Left hindlimb (tissue), 1 donor: ENCODE results near the gene SNTA1.
"Not testable (repeated sequence)": the region's sequence is repeated elsewhere in the genome, so short reads cannot be mapped to it uniquely, and the experiment has no call there.

Experiments used
- DNase-seq: peaks from one replicate; pipeline ENCODE4 v3.0.0-alpha.2; 2018

SNTA1 gene

DNA sequence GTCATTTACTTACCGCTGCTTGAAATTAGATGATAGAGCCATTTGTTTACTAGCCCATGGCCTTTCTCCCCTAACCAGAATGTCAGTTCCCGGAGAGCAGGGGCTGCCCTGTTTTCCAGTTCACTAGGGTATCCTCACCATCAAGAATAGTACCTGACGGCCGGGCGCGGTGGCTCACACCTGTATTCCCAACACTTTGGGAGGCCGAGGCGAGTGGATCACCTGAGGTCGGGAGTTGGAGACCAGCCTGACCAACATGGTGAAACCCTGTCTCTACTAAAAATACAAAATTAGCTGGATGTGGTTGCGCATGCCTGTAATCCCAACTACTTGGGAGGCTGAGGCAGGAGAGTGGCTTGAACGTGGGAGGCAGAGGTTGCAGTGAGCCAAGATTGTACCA lies 19.7 kb downstream of the SNTA1 start:
- not testable (repeated sequence) for DNase-seq

DNA sequence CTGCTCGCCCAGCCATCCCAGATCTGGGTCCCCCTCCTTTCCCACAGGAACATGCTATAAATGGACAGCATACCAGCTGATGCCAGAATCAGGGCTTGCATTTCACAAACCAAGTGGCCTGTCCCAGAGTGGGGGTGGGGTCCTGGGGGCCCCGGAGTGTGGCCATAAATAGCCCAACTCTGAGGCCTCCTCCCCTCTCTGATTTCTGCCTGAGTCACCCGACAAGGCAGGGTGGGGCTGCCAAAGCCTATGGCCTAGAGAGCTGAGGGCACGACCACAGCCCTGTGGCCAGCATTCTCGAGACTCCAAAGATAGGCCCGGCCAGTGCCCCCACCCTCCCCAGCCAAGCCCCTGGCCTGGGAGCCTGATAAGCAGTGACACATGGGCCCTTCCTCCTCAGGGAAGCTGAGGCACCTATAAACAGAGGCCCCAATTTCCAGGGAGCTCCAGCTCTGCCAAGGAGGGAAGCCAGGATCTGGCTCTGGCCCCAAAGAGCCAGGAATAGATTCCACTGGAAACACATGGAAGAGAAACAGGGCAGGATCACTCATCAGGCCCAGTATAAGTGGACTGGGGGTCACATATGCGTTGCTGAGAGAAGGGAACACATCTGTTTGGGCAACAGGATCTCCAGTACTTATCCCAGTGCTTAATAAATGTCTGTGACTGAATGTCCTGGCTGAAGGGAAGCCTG lies 20.3 kb downstream of the SNTA1 start:
- DNase-seq, result peak; percentile 78

DNA sequence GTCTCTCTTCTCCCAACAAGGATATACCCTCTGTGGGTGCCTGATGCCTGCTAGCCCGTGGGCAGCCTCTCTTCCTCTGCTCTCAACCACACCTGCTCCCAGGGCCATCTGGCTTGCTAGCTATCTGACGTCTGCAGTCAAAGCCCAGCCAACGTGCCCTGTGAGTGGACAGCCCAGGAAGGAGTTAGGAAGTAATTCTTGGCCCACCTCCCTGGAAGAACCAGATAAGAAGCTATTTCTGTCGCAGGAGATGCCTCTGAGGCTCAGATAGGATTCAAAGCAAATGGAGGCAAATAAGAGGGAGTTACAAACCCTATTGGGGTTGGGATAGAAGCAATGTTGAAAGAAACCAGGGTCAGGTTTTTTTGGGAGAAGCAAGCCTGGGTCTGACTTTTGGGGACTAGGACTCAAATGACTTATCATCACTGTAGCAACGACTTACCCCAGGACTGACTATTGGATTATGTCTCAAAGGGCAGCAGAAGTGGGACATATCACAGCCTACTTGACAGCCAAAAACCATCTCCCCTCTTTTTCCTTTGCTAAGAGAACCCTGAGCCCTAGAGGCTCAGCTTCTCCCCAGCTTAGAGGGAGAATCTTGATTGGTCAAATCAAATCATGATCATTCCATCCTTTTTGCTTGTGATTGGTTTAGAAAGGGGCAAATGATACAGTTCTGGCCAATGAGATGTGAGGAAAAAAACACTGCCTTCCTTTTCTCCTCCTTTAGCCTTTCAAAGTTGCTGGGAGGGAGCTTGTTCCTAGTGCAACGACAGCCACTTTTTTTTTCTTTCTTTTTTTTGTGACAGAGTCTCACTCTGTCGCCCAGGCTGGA lies 24.2 kb downstream of the SNTA1 start:
- no peak for DNase-seq

DNA sequence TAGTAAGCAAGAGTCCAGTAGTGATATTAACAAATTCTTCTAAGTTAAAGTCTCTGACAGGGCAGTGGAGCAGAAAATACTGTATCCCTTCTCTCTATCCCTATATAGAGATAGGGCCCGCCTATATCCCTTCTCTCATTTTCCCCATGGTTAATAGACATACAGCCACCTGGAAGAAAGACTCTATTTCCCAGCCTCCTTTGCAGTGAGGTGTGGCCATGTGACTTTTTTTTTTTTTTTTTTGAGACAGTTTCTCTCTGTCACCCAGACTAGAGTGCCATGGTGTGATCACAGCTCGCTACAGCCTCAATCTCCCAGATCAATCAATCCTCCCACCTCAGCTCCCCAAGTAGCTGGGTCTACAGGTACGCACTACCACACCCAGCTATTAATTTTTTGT lies 25.5 kb downstream of the SNTA1 start:
- DNase-seq, result no peak

DNA sequence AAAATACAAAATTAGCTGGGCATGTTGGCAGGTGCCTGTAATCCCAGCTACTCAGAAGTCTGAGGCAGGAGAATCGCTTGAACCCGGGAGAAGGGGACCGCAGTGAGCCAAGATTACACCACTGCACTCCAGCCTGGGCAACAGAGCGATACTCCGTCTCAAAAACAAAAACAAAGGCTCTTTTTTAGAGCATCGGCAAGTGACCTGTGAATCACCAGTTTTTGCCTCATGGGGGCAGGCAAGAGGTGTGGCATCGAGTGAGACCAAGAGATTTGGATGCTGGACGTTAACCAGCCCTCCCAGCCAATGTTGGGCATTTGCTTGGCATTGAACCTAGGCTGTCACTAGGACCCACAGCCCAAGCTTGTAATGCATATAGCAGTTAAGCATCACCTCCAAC lies 27.6 kb downstream of the SNTA1 start:
- DNase-seq, result no peak

DNA sequence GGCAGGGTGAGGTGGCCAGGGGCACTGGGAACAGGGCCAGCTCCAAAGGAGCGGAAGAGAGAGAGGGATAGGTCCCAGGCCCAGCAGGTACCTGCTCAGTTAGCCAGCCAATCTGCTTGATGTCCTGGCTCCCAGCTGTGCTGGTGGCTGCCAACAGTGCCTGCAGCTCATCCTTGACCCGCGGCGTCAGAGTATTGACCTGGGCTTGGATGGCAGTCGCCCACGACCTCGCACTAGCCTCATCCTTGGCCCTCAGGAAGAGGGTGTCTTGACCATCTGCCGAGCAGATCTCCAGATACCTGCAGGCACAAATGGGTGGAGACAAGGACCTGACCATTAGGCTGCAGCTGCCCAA lies 31.1 kb downstream of the SNTA1 start:
- DNase-seq, result no peak

DNA sequence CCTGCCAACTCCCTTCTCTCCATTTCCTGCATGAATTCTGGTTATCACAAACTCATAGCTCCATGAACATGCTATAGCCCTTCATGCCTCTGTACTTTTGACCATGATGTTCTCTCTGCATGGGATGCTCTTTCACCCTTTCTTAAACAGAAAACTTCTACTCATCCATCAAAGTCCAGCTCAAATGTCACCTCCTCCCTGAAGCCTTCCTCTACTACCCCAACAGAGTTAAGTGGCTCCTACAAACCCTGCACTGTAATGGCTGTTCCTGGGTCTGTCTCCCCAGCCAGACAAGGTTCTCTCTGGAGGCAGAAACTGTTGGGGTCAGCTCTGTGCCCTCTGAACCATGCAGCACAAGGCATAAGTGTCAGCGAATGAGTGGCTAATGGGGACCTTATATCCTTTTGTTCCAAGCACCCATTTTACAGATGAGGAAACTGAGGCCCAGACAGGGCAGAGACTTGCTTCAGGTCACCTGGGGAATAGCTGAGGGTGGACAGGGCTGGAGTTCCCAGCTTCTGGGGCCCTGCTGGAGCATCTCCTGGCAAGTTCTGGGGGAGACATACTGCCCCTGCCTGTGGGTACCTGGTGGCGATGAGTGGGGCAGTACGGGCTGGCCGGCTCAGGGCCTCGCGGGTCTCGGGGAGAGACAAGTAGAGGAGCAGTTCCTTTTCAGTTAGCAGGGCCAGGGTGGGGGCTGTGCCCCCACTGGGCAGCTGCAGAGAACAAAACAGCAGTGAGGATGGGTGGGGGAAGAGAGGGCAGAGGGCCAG lies 31.7 kb downstream of the SNTA1 start:
- no peak for DNase-seq

DNA sequence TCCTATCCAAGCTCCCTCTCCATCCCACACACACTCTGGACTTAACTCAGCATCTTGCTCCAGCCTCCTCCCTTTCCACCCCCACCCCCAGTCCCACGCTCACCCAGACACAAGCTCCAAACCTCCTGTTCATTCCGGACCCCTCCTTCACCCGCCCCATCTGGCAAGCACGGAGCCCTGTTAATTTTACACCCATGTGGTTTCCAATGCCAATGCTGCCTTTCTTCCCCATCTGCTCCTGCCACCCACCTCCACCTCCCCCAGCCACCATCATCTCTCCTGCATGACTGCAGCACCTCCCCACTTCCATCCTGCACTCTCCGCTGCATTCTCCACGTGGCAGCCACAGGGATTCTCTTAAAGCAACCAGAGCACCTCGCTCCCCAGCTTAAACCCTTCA lies 32.3 kb downstream of the SNTA1 start:
- no peak for DNase-seq

DNA sequence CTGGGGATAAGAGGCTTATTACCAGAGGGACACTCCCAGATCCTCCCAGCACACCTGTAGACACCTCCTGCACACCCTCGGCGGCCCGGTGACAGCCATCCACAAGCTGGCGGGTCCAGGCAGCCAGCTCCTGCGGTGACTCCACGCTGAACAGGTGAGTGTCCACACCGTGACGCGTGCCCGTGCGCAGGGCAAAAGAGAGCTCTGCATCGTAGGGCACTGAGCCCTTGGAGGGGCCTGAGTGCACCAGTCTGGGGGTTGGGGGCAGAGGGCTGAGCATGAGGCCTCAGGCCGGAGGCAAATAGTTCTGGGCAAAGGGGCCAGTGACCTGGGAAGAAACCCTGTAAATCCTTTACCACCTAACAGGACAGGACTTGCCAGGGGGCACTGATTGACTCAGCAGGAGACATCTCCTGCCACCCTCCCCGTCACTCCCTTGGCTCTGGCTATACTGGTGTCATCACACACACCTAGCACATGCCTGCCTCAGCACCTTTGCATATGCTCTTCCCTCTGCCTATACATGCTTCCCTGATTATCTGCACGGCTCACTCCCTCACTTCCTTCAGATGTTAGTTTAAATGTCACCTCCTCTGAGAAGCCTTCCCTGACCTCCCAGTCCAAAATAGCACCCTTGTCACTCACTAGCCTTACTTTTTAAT lies 33.4 kb downstream of the SNTA1 start:
- DNase-seq, result no peak

DNA sequence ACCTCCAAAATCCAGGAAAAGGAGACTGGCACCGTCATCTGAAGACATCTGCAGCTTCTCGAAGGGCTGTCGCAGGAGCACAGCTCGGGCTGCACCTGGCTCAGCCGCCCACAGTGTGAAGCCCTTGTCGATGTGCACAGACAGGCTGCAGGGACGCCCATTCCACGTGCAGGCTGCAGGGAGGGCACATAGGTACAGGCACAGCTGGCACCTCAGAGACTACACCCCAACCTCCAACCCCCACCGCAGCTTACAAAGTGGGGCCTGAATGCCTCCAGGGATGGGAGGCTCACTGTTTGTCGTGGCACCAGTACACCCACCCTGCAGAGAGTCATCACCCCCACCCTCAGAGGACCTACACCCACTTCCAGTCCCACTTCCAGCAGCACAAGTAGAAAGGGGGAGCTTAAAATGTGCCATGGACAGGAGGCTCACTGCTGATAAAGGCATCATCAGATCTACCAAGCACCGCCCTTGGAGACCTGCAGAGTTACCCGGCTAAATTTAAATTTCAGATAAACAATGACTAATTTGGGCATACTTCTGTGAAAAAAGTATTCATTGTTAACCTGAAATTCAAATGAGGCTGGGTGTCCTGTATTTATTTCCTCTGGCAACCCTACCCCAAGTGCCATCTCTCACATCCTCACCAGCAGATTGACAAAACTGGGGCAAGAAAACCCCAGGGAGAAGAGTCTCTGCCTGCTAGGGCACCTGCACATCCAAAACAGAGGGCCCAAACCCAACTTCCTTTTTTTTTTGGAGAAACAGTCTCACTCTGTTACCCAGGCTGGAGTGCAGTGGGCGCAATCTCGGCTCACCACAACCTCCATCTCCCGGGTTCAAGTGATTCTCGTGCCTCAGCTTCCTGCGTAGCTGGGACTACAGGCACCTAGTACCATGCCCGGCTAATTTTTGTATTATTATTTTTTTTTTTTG lies 34.6 kb downstream of the SNTA1 start:
- DNase-seq, result no peak

DNA sequence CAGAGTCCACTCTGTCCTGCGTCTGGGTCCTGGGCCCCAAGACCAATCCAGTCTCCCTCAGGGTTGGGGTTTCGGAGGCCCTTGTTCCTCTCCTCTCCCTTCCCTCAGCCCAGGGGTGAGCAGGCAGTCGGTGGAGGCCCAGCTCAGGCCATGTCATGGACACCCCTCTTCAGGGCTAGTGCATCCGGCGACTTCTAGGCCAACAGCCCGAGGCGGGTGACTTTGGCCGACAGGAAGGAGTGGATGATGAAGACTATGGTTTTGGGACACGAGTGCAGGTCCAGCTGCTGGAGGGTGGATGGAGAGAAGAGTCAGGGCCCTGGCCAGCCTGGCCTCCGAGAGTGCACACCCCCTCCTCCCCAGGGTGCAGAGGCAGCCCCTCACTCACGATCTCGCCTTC lies 35.2 kb downstream of the SNTA1 start:
- DNase-seq, result no peak

DNA sequence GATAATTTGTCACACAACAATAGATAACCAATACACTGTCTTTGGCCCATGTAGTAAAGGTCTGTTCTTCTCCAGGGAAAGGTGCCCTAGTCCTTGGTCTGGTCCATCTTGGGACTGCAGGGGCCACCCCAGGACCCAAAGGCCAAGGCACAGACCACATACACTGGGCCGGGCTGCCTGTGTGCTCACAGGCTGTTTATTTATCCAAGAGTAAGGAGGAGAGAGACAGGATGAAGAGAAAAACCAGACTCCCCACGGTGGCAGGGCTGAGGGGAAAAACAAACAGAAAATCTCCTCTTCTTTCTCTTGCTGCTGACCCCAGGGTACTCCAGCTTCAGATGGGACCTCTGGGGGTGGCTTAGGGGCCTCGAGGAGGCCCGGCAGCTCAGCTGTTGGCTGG lies 35.8 kb downstream of the SNTA1 start:
- DNase-seq, result no peak

DNA sequence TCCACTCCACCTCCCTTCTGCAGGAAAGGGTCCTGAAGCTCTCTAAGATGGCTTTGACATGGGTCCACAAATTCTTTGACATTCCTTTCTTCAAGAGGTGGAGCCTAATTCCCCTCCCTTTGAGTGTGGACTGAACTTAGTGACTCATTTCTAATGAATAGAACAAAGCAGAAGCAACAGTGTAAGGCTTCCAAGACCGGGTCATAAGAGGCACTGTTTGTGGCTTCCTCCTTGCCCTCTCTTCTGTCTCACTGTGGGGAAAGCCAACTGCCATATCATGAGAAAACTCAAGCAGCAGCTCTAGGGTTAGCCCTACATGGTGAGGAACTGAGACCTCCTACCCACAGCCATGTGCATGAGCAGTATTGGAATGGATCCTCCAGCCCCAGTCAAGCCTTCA lies 36.3 kb downstream of the SNTA1 start:
- no peak for DNase-seq

DNA sequence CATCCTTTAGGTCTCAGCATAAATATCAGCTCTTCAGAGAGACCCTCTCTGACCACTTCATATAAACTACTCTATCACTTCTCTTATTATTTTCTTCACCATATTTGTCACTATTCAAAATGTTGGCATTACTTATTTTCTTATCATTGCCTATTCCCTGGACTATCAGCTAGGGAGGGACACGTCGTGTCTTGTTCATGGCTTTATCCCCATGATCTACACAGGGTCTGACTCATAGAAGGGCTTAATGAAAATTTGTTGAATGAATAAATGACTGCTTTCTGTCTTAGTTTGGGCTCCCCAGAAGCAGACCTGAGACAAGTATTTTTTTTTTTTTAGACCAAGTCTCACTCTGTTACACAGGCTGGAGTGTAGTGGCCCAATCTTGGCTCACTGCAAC lies 39.3 kb downstream of the SNTA1 start:
- DNase-seq, result no peak

DNA sequence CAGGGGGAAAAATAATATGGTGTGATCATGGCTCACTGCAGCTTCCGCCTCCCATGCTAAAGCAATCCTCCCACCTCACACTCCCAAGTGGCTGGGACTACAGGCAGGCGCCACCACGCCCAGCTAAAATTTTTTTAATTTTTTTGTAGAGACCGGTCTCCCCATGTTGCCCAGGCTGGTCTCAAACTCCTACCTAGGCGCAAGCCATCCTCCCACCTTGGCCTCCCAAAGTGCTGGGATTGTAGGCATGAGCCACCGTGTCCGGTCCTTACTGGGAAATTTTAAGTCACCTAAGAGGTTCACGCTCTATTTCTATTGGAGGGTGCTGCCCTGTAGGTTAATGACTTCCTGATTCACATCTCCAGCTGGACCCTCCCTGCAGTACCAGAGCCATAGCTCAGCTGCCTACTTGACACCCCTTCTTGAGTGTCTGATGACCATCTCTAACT lies 41.6 kb downstream of the SNTA1 start:
- no peak for DNase-seq

DNA sequence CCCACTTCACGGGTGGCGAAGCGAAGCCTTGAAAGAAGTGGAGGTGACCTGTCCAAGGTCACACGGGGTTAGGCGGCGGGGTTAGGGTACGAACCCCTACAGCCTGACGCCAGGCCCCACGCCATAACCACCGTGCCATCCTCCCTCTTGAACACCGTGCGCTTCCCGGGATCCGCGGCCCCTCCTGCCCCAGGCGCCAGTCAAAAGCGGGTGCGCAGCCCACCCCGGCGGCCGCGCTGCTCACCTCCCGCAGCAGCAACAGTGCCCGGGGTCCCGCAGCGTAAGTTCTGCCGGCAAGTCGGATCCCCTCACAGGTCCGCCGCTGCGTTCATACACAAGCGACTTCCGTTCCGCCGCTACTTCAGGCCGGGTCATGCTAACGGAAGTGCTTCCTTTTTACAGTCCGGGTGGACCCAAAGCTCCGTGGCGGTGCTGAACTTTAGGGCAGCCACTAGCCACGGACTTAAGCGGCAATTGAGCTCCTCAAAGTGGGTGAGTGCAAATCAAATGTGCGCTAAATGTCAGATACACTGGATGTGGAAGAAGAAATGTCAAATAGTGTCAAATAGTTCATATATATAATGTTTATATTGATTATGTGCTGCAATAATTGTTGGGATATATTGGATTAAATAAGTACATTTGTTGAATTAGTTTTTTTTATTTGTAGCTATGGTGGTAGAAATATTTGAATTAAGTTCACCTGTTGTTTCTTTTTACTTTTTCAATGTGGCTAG lies 42.2 kb downstream of the SNTA1 start, which contains the start of gene CDK5RAP1:
Gene CDK5RAP1 (minus strand): TSS at position 336 of the 737 bp plus-strand sequence. CDS start 4,455 bp downstream, outside the sequence.
- peak; percentile 88 for DNase-seq

DNA sequence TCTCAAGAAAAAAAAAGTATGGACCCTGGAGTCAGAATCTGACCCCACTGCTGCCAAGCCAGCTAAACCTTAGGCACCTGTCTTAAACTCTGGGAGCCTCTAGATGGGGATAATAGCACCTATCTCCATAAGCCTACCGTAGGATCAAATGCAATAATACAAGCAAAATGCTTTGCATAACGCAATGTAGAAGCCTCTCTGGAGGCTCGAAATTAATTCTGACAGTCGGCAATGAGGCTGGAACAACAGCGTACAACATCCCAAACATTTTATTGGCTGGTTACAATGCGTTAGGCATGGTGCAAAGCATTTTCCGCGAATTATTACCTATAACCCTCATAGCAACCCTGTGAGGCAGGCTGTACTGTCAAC lies 42.8 kb downstream of the SNTA1 start:
- DNase-seq, result no peak

DNA sequence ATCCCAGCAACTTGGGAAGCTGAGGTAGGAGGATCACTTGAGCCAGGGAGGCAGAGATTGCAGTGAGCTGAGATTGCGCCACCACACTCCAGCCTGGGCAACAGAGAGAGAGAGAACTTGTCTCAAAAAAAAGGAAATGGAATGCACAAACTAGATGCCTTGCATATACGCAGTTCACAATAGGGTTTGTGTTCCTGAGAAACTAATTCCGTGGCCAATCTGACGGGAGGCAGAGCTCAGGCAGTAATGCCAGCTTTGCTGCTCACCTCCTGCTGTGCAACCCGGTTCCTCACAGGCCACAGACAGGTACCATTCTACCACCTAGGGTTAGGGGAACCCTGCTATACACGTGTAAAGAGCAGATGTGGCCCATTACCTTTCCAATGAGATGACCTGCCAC lies 43.6 kb downstream of the SNTA1 start:
- DNase-seq, result no peak

DNA sequence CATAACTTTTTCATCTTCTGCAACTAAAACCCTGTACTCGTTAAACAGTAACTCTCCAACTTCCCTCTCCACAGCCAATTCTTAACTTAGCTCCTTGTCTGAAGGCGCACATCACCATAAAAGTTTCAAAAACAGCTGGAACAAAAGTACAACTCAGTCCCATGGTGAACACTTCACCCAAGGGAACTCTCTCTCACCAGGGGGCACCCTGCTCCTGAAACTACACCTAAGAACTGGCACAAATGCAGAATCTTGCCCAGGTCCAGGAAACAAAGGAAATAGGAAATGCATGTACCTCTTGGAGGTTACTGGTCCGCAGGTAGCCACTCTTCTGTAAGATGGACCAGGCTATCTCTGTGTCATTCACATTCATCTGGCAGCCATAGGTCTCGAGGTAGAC lies 48.8 kb downstream of the SNTA1 start:
- DNase-seq, result no peak

DNA sequence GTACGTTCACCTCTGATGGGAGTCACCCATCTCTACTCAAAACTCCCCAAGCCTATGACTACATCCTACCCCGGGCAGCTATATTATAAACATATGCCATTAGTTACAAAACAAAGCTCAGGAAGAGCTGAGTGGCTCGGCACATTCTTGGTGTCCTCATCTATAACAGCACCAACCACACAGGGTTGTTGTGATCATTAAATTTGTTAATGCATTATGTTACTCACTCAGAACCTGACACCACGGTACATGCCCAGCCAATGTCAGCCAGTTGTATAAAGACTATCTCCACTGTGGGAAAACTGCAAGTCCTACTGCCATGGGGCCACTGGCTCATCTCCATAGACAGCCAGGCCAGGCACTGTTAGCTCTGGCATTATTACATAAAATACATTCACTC lies 50.0 kb downstream of the SNTA1 start:
- no peak for DNase-seq

DNA sequence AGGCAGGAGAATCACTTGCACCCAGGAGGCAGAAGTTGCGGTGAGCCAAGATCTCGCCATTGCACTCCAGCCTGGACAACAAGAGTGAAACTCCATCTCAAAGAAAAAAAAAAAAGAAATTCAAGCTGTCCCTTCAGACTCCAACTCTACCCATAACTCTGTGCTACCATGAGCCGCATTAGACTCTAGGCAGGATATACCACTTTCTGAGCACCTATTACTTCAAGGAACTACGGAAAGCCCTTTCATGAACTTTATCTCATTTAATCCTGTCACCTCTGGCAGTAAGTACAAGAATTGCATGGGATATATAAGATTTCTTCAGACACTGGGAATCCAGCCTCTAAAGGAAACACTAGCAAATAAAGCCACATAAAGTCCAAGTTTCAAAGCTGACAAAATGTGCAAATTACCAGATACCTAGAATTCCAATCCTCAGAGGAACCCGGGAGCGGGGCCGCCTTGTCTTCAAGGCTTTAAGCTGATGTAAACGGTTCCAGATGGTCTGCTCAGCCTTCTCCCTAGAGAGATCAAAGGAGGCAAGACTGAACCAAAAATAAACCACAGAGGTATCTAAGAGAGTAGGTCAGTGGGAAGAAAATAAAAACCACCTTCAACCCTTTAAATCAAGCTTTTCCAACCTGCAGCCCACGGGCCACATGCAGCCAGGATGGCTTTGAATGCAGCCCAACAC lies 51.7 kb downstream of the SNTA1 start:
- DNase-seq, result no peak
